Measurements from ENCODE around the gene IDH3B. TPM values are rescaled to one million over a fixed set of nuclear protein-coding genes. Genes with fewer than 3 reads are reported as not detected.
A peak's percentile ranks its signal among the peaks of the same experiment; 100 is the strongest.

IDH3B gene
- total RNA-seq, 4 donors from 2014 or later: 115 to 122 (median 118) TPM

GRCh38 chr20:2656471-2657117 lies 7.4 kb downstream of the IDH3B start:
- H3K4me1 ChIP-seq: peaks cover 12 to 25% (median 19%) of the 10 kb centered on the region in 4 donors
- intact Hi-C loops (cut with DNase I): no loop called here
- peaks cover 66 to 78% (median 74%) of the 10 kb centered on the region in 4 donors for H3K36me3 ChIP-seq
- no peaks in the 10 kb centered on the region for H3K27me3 ChIP-seq
- no peak overlapping the region for H3K4me3 ChIP-seq
- WGBS: 83% methylated on average over 12 of the region's 12 CpGs
- no peak overlapping the region for H3K27ac ChIP-seq (replicated peaks in 1 of 4)
- DNase-seq (ENCODE audit: extremely low spot score): no peak
- TF ChIP-seq EP300 (IDR thresholded peaks at IDR 0.05): no peak
- no peak for TF ChIP-seq POLR2AphosphoS5 (IDR thresholded peaks at IDR 0.05)
- TF ChIP-seq CTCF (IDR thresholded peaks at IDR 0.05): no peak
- no peaks in the 10 kb centered on the region for H3K9me3 ChIP-seq

- Histone ChIP-seq H3K4me1 (peaks cover 16 to 33% (median 27%) of the 10 kb centered on the region in 4 donors), H3K9me3 (no peaks in the 10 kb centered on the region), H3K36me3 (peaks cover 55 to 67% (median 63%) of the 10 kb centered on the region in 4 donors), H3K27ac (replicated peaks in 1 of 4) (no peak overlapping the region), H3K27me3 (no peaks in the 10 kb centered on the region), H3K4me3 (no peak overlapping the region)
- TF ChIP-seq POLR2A (IDR thresholded peaks at IDR 0.05; ENCODE audit: low read depth): no peak
- TF ChIP-seq POLR2AphosphoS5 (IDR thresholded peaks at IDR 0.05): no peak
- TF ChIP-seq EP300 (IDR thresholded peaks at IDR 0.05): no peak
- no peak for TF ChIP-seq CTCF (IDR thresholded peaks at IDR 0.05)
- 87% methylated on average over 13 of the region's 17 CpGs for WGBS
- DNase-seq (ENCODE audit: extremely low spot score): no peak
- intact Hi-C loops (cut with DNase I): no loop called here
These were observed 8.5 kb downstream of the IDH3B start for GRCh38 chr20:2655331-2656116.

- Histone ChIP-seq H3K27me3 (no peaks in the 10 kb centered on the region), H3K4me3 (no peak overlapping the region), H3K9me3 (no peaks in the 10 kb centered on the region), H3K27ac (replicated peaks in 1 of 4) (no peak overlapping the region), H3K4me1 (peaks cover 16 to 33% (median 28%) of the 10 kb centered on the region in 4 donors), H3K36me3 (peaks cover 48 to 61% (median 56%) of the 10 kb centered on the region in 4 donors)
- TF ChIP-seq POLR2A (IDR thresholded peaks at IDR 0.05; ENCODE audit: low read depth): no peak
- no peak for TF ChIP-seq EP300 (IDR thresholded peaks at IDR 0.05)
- TF ChIP-seq CTCF (IDR thresholded peaks at IDR 0.05): no peak
- TF ChIP-seq POLR2AphosphoS5 (IDR thresholded peaks at IDR 0.05): no peak
- 89% methylated on average over 3 of the region's 3 CpGs for WGBS
- intact Hi-C loops (cut with DNase I): no loop called here
- no peak for DNase-seq (ENCODE audit: extremely low spot score)
These were observed 9.2 kb downstream of the IDH3B start for GRCh38 chr20:2654831-2655230.

- TF ChIP-seq EP300 (IDR thresholded peaks at IDR 0.05) (no peak), CTCF (IDR thresholded peaks at IDR 0.05) (no peak), POLR2A (IDR thresholded peaks at IDR 0.05; ENCODE audit: low read depth) (no peak), POLR2AphosphoS5 (IDR thresholded peaks at IDR 0.05) (no peak)
- Histone ChIP-seq H3K27ac (replicated peaks in 1 of 4) (no peak overlapping the region), H3K36me3 (peaks cover 44 to 56% (median 52%) of the 10 kb centered on the region in 4 donors), H3K4me1 (peaks cover 16 to 33% (median 28%) of the 10 kb centered on the region in 4 donors), H3K4me3 (peak overlapping the region in 1 of 4 donors; percentile 92), H3K27me3 (no peaks in the 10 kb centered on the region), H3K9me3 (no peaks in the 10 kb centered on the region)
- no peak for DNase-seq (ENCODE audit: extremely low spot score)
- intact Hi-C loops (cut with DNase I): no loop called here
- WGBS: 83% methylated on average over 8 of the region's 9 CpGs
These were observed 9.6 kb downstream of the IDH3B start for GRCh38 chr20:2654384-2654822.

Measured in esophagus muscularis mucosa (tissue), 4 donors.